ENCODE measurements around the gene LYSMD4. TPM values are rescaled to one million over a fixed set of nuclear protein-coding genes. Genes with fewer than 3 reads are reported as not detected.
"Not testable (repeated sequence)": the region's sequence is repeated elsewhere in the genome, so short reads cannot be mapped to it uniquely, and the experiment has no call there.

LYSMD4 gene
- total RNA-seq, 5 donors from 2014 or later (not counting 1 experiment from before 2014, with no cell fraction given), result 12.6 to 26.5 (median 17.6) TPM

DNA sequence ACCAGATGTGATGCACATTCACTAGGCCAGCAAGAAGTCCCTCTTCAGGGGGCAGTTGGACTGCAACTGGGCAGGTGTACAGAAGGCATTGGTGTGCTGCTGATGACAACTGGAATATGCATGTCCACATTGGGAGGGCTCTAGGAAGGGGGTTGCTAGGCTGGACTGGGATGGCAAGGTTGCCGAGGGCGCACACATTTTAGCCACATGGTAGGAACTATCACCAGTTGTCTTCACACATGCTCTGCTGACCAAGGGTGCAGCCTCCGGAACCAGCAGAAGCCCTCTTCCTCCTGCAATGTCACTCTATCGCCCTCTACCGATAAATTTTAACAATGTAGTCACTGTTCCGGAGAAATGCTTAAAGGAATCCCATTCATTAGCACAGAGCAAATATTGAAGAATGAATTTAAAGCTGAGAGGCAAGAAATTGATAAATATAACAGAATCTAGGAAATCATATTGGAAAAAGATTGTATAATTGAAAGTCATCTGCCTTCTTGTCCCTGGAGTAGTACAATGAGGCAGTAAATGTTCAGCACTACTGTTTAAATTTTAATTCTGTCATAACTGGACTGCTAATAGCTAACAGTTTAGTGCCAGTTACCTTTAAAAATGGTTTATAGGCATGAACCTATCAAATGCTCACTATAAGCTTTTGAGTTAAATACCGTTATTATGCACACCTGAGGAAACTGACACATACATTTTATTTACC lies 22.6 kb upstream of the LYSMD4 start:
- H3K9me3 Mint-ChIP-seq, result no peaks in the 10 kb centered on the region
- DNase-seq, result peak in 16 of 35 experiments; percentile 8 to 77 (median 20)
- H3K4me1 ChIP-seq (ENCODE audit: control insufficient read depth in 1 of 2, extremely low read depth in 1 of 2, insufficient read depth in 2 of 2, low read length in 2 of 2), result peaks cover 0 to 4% of the 10 kb centered on the region in 2 experiments

DNA sequence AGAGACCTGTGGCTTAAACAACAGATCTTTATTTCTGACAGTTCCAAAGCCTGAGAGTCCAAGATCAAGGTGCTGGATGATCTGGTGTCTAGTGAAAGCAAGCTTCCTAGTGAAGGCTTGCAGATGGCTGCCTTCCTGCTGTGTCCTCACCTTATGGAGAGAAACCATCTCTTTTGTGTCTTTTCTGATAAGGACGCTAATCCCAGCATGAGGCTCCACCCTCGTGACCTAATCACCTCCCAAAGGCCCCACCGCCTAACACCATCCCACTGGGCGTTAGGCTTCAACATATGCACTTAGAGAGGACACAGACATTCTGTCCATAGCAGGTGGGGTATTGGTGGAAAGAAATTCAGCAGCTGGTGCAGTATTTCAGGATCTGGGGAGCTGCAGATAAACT lies 19.8 kb upstream of the LYSMD4 start:
- Mint-ChIP-seq H3K4me1 (peaks cover 0 to 15% (median 5%) of the 10 kb centered on the region in 3 donors), H3K4me3 (no peak overlapping the region), H3K27ac (no peak overlapping the region), H3K9me3 (no peaks in the 10 kb centered on the region), H3K27me3 (no peaks in the 10 kb centered on the region), H3K36me3 (no peaks in the 10 kb centered on the region)
- Histone ChIP-seq H3K27me3 (replicated peaks in 1 of 2; ENCODE audit: control insufficient read depth in 2 of 2, extremely low read depth in 1 of 2, insufficient read depth in 2 of 2, low read length in 1 of 2) (no peaks in the 10 kb centered on the region), H3K9me3 (no peaks in the 10 kb centered on the region), H3K4me3 (ENCODE audit: control insufficient read depth in 1 of 2, extremely low read depth in 1 of 2, low read length in 1 of 2) (no peak overlapping the region), H3K4me1 (ENCODE audit: control insufficient read depth in 1 of 2, extremely low read depth in 1 of 2, insufficient read depth in 2 of 2, low read length in 2 of 2) (peaks cover 0 to 4% of the 10 kb centered on the region in 2 experiments), H3K27ac (ENCODE audit: low read length) (no peak overlapping the region), H3K36me3 (ENCODE audit: control insufficient read depth in 2 of 2, extremely low read depth in 1 of 2, insufficient read depth in 1 of 2, low read length in 1 of 2) (no peaks in the 10 kb centered on the region)
- ChIA-PET POLR2A (no interaction called here), CTCF (interaction anchor here in 1 of 2 donors (1.0 kb wide), 1 partner anchor 480 kb away, joined by 3 read pairs; no protein-coding TSS in a partner anchor)
- WGBS (ENCODE audit: insufficient coverage), result no CpG with 5 or more reads among the region's 4 CpGs
- no peak for ATAC-seq (replicated peaks in 1 of 4)
- DNase-seq, result no peak

More for the DNA sequence above, 22.6 kb upstream of the LYSMD4 start:
- WGBS (ENCODE audit: insufficient coverage), result 0% methylated on average over 1 of the region's 7 CpGs
- CTCF ChIA-PET, result interaction anchor here (0.5 to 4.6 kb wide), 12 partner anchors 16 to 1124 kb away, joined by 3 to 34 read pairs (median 6); partner anchors contain the start of gene LYSMD4 (in 1 of the 2)
- no peak overlapping the region for H3K4me3 ChIP-seq (ENCODE audit: control insufficient read depth in 1 of 2, extremely low read depth in 1 of 2, low read length in 1 of 2)
- H3K4me1 Mint-ChIP-seq, result peaks cover 0 to 15% (median 5%) of the 10 kb centered on the region in 3 donors
- no peaks in the 10 kb centered on the region for H3K27me3 ChIP-seq (replicated peaks in 1 of 2; ENCODE audit: control insufficient read depth in 2 of 2, extremely low read depth in 1 of 2, insufficient read depth in 2 of 2, low read length in 1 of 2)
- peak; percentile 77 to 87 (median 82) for ATAC-seq (replicated peaks in 1 of 4)
- H3K36me3 Mint-ChIP-seq, result no peaks in the 10 kb centered on the region
- H3K27ac Mint-ChIP-seq, result no peak overlapping the region
- POLR2A ChIA-PET, result no interaction called here
- H3K9me3 ChIP-seq, result no peaks in the 10 kb centered on the region
- H3K4me3 Mint-ChIP-seq, result no peak overlapping the region
- no peaks in the 10 kb centered on the region for H3K36me3 ChIP-seq (ENCODE audit: control insufficient read depth in 2 of 2, extremely low read depth in 1 of 2, insufficient read depth in 1 of 2, low read length in 1 of 2)
- H3K27me3 Mint-ChIP-seq, result no peaks in the 10 kb centered on the region
- no peak overlapping the region for H3K27ac ChIP-seq (ENCODE audit: low read length)

DNA sequence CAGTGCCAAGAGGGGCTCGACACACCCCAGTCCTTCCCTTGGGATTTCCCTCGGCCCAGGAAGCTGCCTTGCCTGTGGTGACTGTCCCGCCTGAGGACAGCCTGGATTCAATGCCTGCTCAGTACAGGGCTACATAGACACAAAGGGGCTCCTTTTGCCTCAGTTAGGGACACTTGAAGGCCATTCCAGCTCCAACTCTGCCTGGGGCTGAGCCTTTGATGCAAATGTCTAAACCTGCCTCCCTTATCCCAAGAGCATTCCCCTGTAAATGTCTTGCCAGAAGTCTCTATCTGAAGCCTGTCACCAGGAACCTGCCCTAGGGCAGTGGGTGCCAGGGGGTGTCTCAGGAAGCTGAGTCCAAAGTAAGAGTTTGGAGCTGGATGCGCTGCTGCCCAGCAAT lies 19.3 kb upstream of the LYSMD4 start:
- POLR2A ChIA-PET, result no interaction called here
- WGBS (ENCODE audit: insufficient coverage), result 79% methylated on average over 4 of the region's 4 CpGs
- no peaks in the 10 kb centered on the region for H3K36me3 ChIP-seq (ENCODE audit: control insufficient read depth in 2 of 2, extremely low read depth in 1 of 2, insufficient read depth in 1 of 2, low read length in 1 of 2)
- Mint-ChIP-seq H3K4me1 (peaks cover 0 to 15% (median 5%) of the 10 kb centered on the region in 3 donors), H3K27me3 (no peaks in the 10 kb centered on the region), H3K4me3 (no peak overlapping the region), H3K27ac (no peak overlapping the region), H3K9me3 (no peaks in the 10 kb centered on the region), H3K36me3 (no peaks in the 10 kb centered on the region)
- peaks cover 0 to 4% of the 10 kb centered on the region in 2 experiments for H3K4me1 ChIP-seq (ENCODE audit: control insufficient read depth in 1 of 2, extremely low read depth in 1 of 2, insufficient read depth in 2 of 2, low read length in 2 of 2)
- no peaks in the 10 kb centered on the region for H3K27me3 ChIP-seq (replicated peaks in 1 of 2; ENCODE audit: control insufficient read depth in 2 of 2, extremely low read depth in 1 of 2, insufficient read depth in 2 of 2, low read length in 1 of 2)
- no peaks in the 10 kb centered on the region for H3K9me3 ChIP-seq
- CTCF ChIA-PET, result no interaction called here
- no peak overlapping the region for H3K27ac ChIP-seq (ENCODE audit: low read length)
- DNase-seq, result no peak
- ATAC-seq (replicated peaks in 1 of 4), result no peak
- no peak overlapping the region for H3K4me3 ChIP-seq (ENCODE audit: control insufficient read depth in 1 of 2, extremely low read depth in 1 of 2, low read length in 1 of 2)

DNA sequence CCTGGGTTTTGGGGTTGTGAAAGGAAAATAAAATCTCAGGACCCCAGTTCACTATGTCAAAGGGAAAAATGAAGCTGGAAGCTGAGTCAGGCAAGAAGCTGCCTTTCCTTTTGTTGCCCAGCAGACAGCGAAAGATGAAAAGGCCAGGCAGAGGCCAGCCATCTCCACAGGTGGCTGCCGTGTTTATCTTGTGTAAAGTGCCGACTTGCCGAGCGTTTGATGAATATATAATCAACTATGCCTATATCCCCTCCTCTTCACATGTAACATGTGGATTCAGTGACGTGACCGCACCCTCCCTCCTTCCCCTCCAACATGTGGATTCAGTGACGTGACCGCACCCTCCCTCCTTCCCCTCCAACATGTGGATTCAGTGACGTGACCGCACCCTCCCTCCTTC lies 17.1 kb upstream of the LYSMD4 start:
- ATAC-seq (replicated peaks in 1 of 4); H3K4me3 ChIP-seq (ENCODE audit: control insufficient read depth in 1 of 2, extremely low read depth in 1 of 2, low read length in 1 of 2); H3K36me3 ChIP-seq (ENCODE audit: control insufficient read depth in 2 of 2, extremely low read depth in 1 of 2, insufficient read depth in 1 of 2, low read length in 1 of 2); H3K9me3 Mint-ChIP-seq; H3K4me1 ChIP-seq (ENCODE audit: control insufficient read depth in 1 of 2, extremely low read depth in 1 of 2, insufficient read depth in 2 of 2, low read length in 2 of 2); H3K27ac ChIP-seq (ENCODE audit: low read length); H3K4me3 Mint-ChIP-seq; H3K4me1 Mint-ChIP-seq; H3K27me3 Mint-ChIP-seq; H3K36me3 Mint-ChIP-seq; DNase-seq; CTCF ChIA-PET; H3K9me3 ChIP-seq; H3K27me3 ChIP-seq (replicated peaks in 1 of 2; ENCODE audit: control insufficient read depth in 2 of 2, extremely low read depth in 1 of 2, insufficient read depth in 2 of 2, low read length in 1 of 2); H3K27ac Mint-ChIP-seq: not testable (repeated sequence)
- POLR2A ChIA-PET, result interaction anchor here in 1 of 2 donors (0.6 kb wide), 1 partner anchor 92 kb away, joined by 3 read pairs; no protein-coding TSS in a partner anchor
- WGBS (ENCODE audit: insufficient coverage), result 75% methylated on average over 5 of the region's 11 CpGs

DNA sequence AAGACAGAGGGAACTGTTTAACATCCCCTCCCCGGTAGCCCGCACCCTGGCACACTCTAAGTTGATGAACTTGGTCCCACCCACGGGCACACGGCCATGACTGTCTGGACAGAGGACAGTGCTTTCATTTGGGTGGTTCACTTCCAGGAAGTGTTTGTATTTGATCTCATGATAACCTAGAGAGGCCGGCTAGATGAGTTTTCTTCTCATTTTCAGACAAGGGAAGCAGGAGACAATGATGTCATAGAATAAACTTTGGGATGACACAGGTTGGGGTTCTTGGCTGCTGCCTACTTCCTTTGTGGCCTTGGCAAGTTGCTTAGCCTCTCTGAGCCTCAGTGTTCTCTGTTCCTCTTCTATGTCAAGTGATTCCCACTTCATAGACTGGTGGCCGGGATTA lies 16.1 kb upstream of the LYSMD4 start:
- WGBS (ENCODE audit: insufficient coverage), result 91% methylated on average over 4 of the region's 6 CpGs
- H3K27me3 Mint-ChIP-seq, result peaks cover 2 to 5% of the 10 kb centered on the region in 2 donors
- POLR2A ChIA-PET, result no interaction called here
- H3K9me3 Mint-ChIP-seq, result no peaks in the 10 kb centered on the region
- no peak for ATAC-seq (replicated peaks in 1 of 4)
- H3K9me3 ChIP-seq, result no peaks in the 10 kb centered on the region
- H3K4me1 Mint-ChIP-seq, result no peaks in the 10 kb centered on the region
- H3K4me3 ChIP-seq (ENCODE audit: control insufficient read depth in 1 of 2, extremely low read depth in 1 of 2, low read length in 1 of 2), result no peak overlapping the region
- H3K36me3 Mint-ChIP-seq, result no peaks in the 10 kb centered on the region
- no peak overlapping the region for H3K4me3 Mint-ChIP-seq
- no peak overlapping the region for H3K27ac ChIP-seq (ENCODE audit: low read length)
- no peak overlapping the region for H3K27ac Mint-ChIP-seq
- H3K36me3 ChIP-seq (ENCODE audit: control insufficient read depth in 2 of 2, extremely low read depth in 1 of 2, insufficient read depth in 1 of 2, low read length in 1 of 2), result no peaks in the 10 kb centered on the region
- H3K4me1 ChIP-seq (ENCODE audit: control insufficient read depth in 1 of 2, extremely low read depth in 1 of 2, insufficient read depth in 2 of 2, low read length in 2 of 2), result no peaks in the 10 kb centered on the region
- no peak for DNase-seq
- CTCF ChIA-PET, result no interaction called here
- no peaks in the 10 kb centered on the region for H3K27me3 ChIP-seq (replicated peaks in 1 of 2; ENCODE audit: control insufficient read depth in 2 of 2, extremely low read depth in 1 of 2, insufficient read depth in 2 of 2, low read length in 1 of 2)

DNA sequence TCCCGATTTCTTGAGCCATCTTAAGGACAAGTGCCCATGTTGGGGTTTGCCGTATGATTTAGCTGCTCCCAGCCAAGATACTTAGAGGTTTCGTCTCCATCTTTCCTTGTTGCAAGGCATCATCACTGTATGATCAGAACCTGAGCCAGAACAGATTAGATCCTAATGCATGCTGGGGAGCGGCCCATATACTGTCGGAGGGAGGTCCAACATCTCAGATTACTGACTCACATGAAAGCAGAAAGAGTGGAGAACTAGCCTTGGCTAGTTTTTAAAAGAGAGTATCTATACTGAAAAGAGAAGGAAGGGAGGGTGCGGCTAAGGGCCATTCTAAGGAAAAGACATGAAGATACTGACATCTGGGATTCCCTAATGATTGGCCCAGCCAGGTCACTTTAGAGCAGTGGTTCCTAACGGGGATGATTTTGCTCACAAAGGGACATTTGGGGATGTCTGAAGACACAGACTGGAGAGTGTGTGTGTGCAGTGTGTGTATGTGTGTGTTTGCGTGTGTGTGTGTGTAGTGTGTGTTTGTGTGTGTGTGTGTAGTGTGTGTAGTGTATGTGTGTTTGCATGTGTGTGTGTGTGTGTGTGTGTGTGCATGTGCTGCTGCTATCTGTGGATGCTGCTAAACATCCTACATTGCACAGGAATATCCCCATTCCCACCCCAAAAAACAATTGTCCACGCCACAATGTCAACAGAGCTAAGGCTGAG lies 12.3 kb upstream of the LYSMD4 start:
- H3K9me3 ChIP-seq, result no peaks in the 10 kb centered on the region
- Mint-ChIP-seq H3K4me3 (no peak overlapping the region), H3K36me3 (no peaks in the 10 kb centered on the region), H3K9me3 (no peaks in the 10 kb centered on the region), H3K27ac (no peak overlapping the region), H3K4me1 (no peaks in the 10 kb centered on the region), H3K27me3 (peaks cover 2 to 5% of the 10 kb centered on the region in 2 donors)
- no peaks in the 10 kb centered on the region for H3K4me1 ChIP-seq (ENCODE audit: control insufficient read depth in 1 of 2, extremely low read depth in 1 of 2, insufficient read depth in 2 of 2, low read length in 2 of 2)
- ChIA-PET POLR2A (no interaction called here), CTCF (no interaction called here)
- no peak overlapping the region for H3K4me3 ChIP-seq (ENCODE audit: control insufficient read depth in 1 of 2, extremely low read depth in 1 of 2, low read length in 1 of 2)
- no peak overlapping the region for H3K27ac ChIP-seq (ENCODE audit: low read length)
- ATAC-seq (replicated peaks in 1 of 4) (no peak), DNase-seq (no peak)
- WGBS (ENCODE audit: insufficient coverage), result 77% methylated on average over 5 of the region's 9 CpGs
- no peaks in the 10 kb centered on the region for H3K27me3 ChIP-seq (replicated peaks in 1 of 2; ENCODE audit: control insufficient read depth in 2 of 2, extremely low read depth in 1 of 2, insufficient read depth in 2 of 2, low read length in 1 of 2)
- no peaks in the 10 kb centered on the region for H3K36me3 ChIP-seq (ENCODE audit: control insufficient read depth in 2 of 2, extremely low read depth in 1 of 2, insufficient read depth in 1 of 2, low read length in 1 of 2)

Data from T-cell (primary cell).